ENCODE data around the gene BIRC2. TPM values are rescaled to one million over a fixed set of nuclear protein-coding genes. Genes with fewer than 3 reads are reported as not detected.

The BIRC2 gene
- total and polyA plus RNA-seq, 4 donors = 14.1 to 46.7 (median 29.5) TPM

DNA sequence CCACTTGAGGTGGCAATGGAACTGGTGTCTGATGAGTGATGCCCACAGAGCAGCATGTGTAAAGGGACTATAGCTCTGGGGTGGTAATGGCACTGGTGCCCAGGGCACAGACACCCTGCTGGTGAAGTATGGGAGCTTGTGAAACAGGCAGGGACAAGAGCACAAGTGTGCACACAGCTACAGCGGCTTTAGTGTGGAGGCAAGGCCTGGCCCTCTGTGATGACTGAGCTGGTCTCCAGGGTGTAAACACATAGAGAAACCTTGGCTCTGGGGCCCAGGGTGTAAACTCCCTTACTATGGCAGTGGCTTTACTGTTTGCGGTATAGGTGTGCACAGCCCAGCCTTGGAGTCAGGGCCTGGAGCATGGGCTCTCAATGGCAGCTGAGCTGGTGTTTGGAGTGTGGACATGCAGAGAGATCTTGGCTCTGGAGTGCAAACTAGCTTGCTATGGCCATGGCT, 46.3 kb downstream of the BIRC2 start (continued):
- TF ChIP-seq REST (IDR thresholded peaks at IDR 0.05) = no peak
- TF ChIP-seq TAF1 (conservative IDR thresholded peaks at IDR 0.05) = no peak
- TF ChIP-seq FOXA1 (IDR thresholded peaks at IDR 0.05) = no peak

- whole genome bisulfite sequencing = 93% methylated on average over 6 of the region's 6 CpGs
- TF ChIP-seq, protein P1, sequence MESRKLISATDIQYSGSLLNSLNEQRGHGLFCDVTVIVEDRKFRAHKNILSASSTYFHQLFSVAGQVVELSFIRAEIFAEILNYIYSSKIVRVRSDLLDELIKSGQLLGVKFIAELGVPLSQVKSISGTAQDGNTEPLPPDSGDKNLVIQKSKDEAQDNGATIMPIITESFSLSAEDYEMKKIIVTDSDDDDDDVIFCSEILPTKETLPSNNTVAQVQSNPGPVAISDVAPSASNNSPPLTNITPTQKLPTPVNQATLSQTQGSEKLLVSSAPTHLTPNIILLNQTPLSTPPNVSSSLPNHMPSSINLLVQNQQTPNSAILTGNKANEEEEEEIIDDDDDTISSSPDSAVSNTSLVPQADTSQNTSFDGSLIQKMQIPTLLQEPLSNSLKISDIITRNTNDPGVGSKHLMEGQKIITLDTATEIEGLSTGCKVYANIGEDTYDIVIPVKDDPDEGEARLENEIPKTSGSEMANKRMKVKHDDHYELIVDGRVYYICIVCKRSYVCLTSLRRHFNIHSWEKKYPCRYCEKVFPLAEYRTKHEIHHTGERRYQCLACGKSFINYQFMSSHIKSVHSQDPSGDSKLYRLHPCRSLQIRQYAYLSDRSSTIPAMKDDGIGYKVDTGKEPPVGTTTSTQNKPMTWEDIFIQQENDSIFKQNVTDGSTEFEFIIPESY (IDR thresholded peaks at IDR 0.05) = no peak
- no peak for TF ChIP-seq EGR1 (IDR thresholded peaks at IDR 0.05; ENCODE audit: low read depth in 2 of 2)
- no peak for TF ChIP-seq TAF1 (conservative IDR thresholded peaks at IDR 0.05)
- TF ChIP-seq FOXA2 (IDR thresholded peaks at IDR 0.05) = no peak
- TF ChIP-seq HNF4G (IDR thresholded peaks at IDR 0.05) = no peak
- no peak overlapping the region for H3K27ac ChIP-seq (ENCODE audit: low read depth in 1 of 2, low read length in 2 of 2)
- no peaks in the 10 kb centered on the region for H3K27me3 ChIP-seq (ENCODE audit: control insufficient read depth in 4 of 4, insufficient read depth in 4 of 4, low read length in 3 of 4)
- no peak overlapping the region for H3K4me3 ChIP-seq (ENCODE audit: low read depth in 1 of 3, low read length in 3 of 3)
- H3K9me3 ChIP-seq (ENCODE audit: control insufficient read depth in 4 of 4, low read length in 3 of 4) = no peaks in the 10 kb centered on the region
- no peaks in the 10 kb centered on the region for H3K4me1 ChIP-seq (ENCODE audit: control insufficient read depth in 4 of 4, insufficient read depth in 4 of 4, low read length in 3 of 4)
- H3K36me3 ChIP-seq (ENCODE audit: control insufficient read depth in 4 of 4, insufficient read depth in 3 of 4, low read depth in 1 of 4, low read length in 3 of 4) = peaks cover 5 to 41% (median 33%) of the 10 kb centered on the region in 4 donors
- no peak overlapping the region for H3K9ac ChIP-seq (ENCODE audit: low read depth in 1 of 2, low read length in 2 of 2)
- DNase-seq (ENCODE audit: low spot score) = no peak
Observed at GRCh38 chr11:102395720-102396393, 48.8 kb downstream of the BIRC2 start.

GRCh38 chr11:102396708-102397563, 49.9 kb downstream of the BIRC2 start:
- no peaks in the 10 kb centered on the region for H3K27me3 ChIP-seq (ENCODE audit: control insufficient read depth in 4 of 4, insufficient read depth in 4 of 4, low read length in 3 of 4)
- H3K9me3 ChIP-seq (ENCODE audit: control insufficient read depth in 4 of 4, low read length in 3 of 4) = no peaks in the 10 kb centered on the region
- WGBS = 92% methylated on average over 4 of the region's 4 CpGs
- H3K9ac ChIP-seq (ENCODE audit: low read depth in 1 of 2, low read length in 2 of 2) = no peak overlapping the region
- H3K4me1 ChIP-seq (ENCODE audit: control insufficient read depth in 4 of 4, insufficient read depth in 4 of 4, low read length in 3 of 4) = no peaks in the 10 kb centered on the region
- H3K36me3 ChIP-seq (ENCODE audit: control insufficient read depth in 4 of 4, insufficient read depth in 3 of 4, low read depth in 1 of 4, low read length in 3 of 4) = peaks cover 5 to 49% (median 41%) of the 10 kb centered on the region in 4 donors
- no peak overlapping the region for H3K27ac ChIP-seq (ENCODE audit: low read depth in 1 of 2, low read length in 2 of 2)
- no peak overlapping the region for H3K4me3 ChIP-seq (ENCODE audit: low read depth in 1 of 3, low read length in 3 of 3)
- no peak for DNase-seq (ENCODE audit: low spot score)
- TF ChIP-seq FOXA1 (IDR thresholded peaks at IDR 0.05) (no peak), YY1 (IDR thresholded peaks at IDR 0.05) (no peak), REST (IDR thresholded peaks at IDR 0.05) (no peak), SP1 (IDR thresholded peaks at IDR 0.05) (no peak), RXRA (IDR thresholded peaks at IDR 0.05) (no peak), RAD21 (IDR thresholded peaks at IDR 0.05) (no peak), FOXA2 (IDR thresholded peaks at IDR 0.05) (no peak), GABPA (IDR thresholded peaks at IDR 0.05 in 1 of 2, conservative IDR thresholded peaks at IDR 0.05 in 1 of 2) (no peak), JUND (IDR thresholded peaks at IDR 0.05) (no peak), HNF4G (IDR thresholded peaks at IDR 0.05) (no peak)
- TF ChIP-seq, protein P2, sequence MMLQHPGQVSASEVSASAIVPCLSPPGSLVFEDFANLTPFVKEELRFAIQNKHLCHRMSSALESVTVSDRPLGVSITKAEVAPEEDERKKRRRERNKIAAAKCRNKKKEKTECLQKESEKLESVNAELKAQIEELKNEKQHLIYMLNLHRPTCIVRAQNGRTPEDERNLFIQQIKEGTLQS (IDR thresholded peaks at IDR 0.05) = no peak
- TF ChIP-seq, protein P1 (IDR thresholded peaks at IDR 0.05) = no peak

All from liver (tissue), 9 donors.